ENCODE results near the gene DNASE1L1. TPM values are rescaled to one million over a fixed set of nuclear protein-coding genes. Genes with fewer than 3 reads are reported as not detected.

Gene DNASE1L1
- total RNA-seq, 4 donors from 2014 or later = 14.6 to 30.7 (median 21.2) TPM

- Histone ChIP-seq H3K36me3 (peaks cover 23% of the 10 kb centered on the region), H3K27me3 (no peaks in the 10 kb centered on the region), H3K4me1 (peaks cover 10% of the 10 kb centered on the region), H3K27ac (no peak overlapping the region), H3K9me3 (no peaks in the 10 kb centered on the region), H3K4me3 (no peak overlapping the region)
- no peak for DNase-seq (ENCODE audit: low spot score in 2 of 2)
- TF ChIP-seq POLR2AphosphoS5 (IDR thresholded peaks at IDR 0.05) = no peak
- no peak for TF ChIP-seq POLR2A (IDR thresholded peaks at IDR 0.05)
- TF ChIP-seq EP300 (IDR thresholded peaks at IDR 0.05) = no peak
- no peak for TF ChIP-seq CTCF (IDR thresholded peaks at IDR 0.05)
- WGBS = 89% methylated on average over 5 of the region's 18 CpGs
These were observed 40.6 kb upstream of the DNASE1L1 start for GRCh38 chrX:154449618-154450017.

- Histone ChIP-seq H3K27me3 (no peaks in the 10 kb centered on the region), H3K4me3 (no peak overlapping the region), H3K4me1 (peaks cover 19% of the 10 kb centered on the region), H3K9me3 (no peaks in the 10 kb centered on the region), H3K27ac (no peak overlapping the region), H3K36me3 (peaks cover 23% of the 10 kb centered on the region)
- WGBS = 92% methylated on average over 14 of the region's 14 CpGs
- no peak for TF ChIP-seq POLR2A (IDR thresholded peaks at IDR 0.05)
- TF ChIP-seq CTCF (IDR thresholded peaks at IDR 0.05) = no peak
- no peak for DNase-seq (ENCODE audit: low spot score in 2 of 2)
These were observed 39.4 kb upstream of the DNASE1L1 start for GRCh38 chrX:154448484-154448883.

GRCh38 chrX:154446430-154446829, 37.4 kb upstream of the DNASE1L1 start:
- WGBS = 90% methylated on average over 12 of the region's 12 CpGs
- no peaks in the 10 kb centered on the region for H3K9me3 ChIP-seq
- H3K27ac ChIP-seq = no peak overlapping the region
- H3K36me3 ChIP-seq = peaks cover 36% of the 10 kb centered on the region
- no peak for DNase-seq (ENCODE audit: low spot score in 2 of 2)
- peaks cover 22% of the 10 kb centered on the region for H3K4me1 ChIP-seq
- no peaks in the 10 kb centered on the region for H3K27me3 ChIP-seq
- TF ChIP-seq CTCF (IDR thresholded peaks at IDR 0.05) (no peak), POLR2AphosphoS5 (IDR thresholded peaks at IDR 0.05) (no peak), POLR2A (IDR thresholded peaks at IDR 0.05) (no peak), EP300 (IDR thresholded peaks at IDR 0.05) (no peak)
- no peak overlapping the region for H3K4me3 ChIP-seq

GRCh38 chrX:154445776-154446175, 36.7 kb upstream of the DNASE1L1 start:
- H3K9me3 ChIP-seq = no peaks in the 10 kb centered on the region
- TF ChIP-seq POLR2A (IDR thresholded peaks at IDR 0.05) (no peak), CTCF (IDR thresholded peaks at IDR 0.05) (no peak), POLR2AphosphoS5 (IDR thresholded peaks at IDR 0.05) (no peak), EP300 (IDR thresholded peaks at IDR 0.05) (no peak)
- peaks cover 22% of the 10 kb centered on the region for H3K4me1 ChIP-seq
- no peak overlapping the region for H3K4me3 ChIP-seq
- WGBS = 90% methylated on average over 16 of the region's 16 CpGs
- no peaks in the 10 kb centered on the region for H3K27me3 ChIP-seq
- peaks cover 41% of the 10 kb centered on the region for H3K36me3 ChIP-seq
- no peak for DNase-seq (ENCODE audit: low spot score in 2 of 2)
- H3K27ac ChIP-seq = no peak overlapping the region

- H3K27ac ChIP-seq = peak overlapping the region; percentile 64
- H3K4me3 ChIP-seq = peak overlapping the region; percentile 61
- H3K36me3 ChIP-seq = peaks cover 41% of the 10 kb centered on the region
- no peak for DNase-seq (ENCODE audit: low spot score in 2 of 2)
- H3K9me3 ChIP-seq = no peaks in the 10 kb centered on the region
- 74% methylated on average over 7 of the region's 13 CpGs for WGBS
- no peak for TF ChIP-seq POLR2AphosphoS5 (IDR thresholded peaks at IDR 0.05)
- TF ChIP-seq POLR2A (IDR thresholded peaks at IDR 0.05) = no peak
- no peak for TF ChIP-seq EP300 (IDR thresholded peaks at IDR 0.05)
- no peak for TF ChIP-seq CTCF (IDR thresholded peaks at IDR 0.05)
- peaks cover 22% of the 10 kb centered on the region for H3K4me1 ChIP-seq
- no peaks in the 10 kb centered on the region for H3K27me3 ChIP-seq
These were observed 35.7 kb upstream of the DNASE1L1 start for GRCh38 chrX:154444755-154445246.

All from suprapubic skin (tissue), 4 donors.